HG03196 (cell line): ENCODE data around the gene ITPK1.

Experiments used
- ATAC-seq: cut with Tn5 transposase; IDR thresholded peaks from one replicate; pipeline ENCODE4 v1.9.1; 2021; ENCODE audit not compliant: unreplicated experiment

Gene ITPK1

DNA sequence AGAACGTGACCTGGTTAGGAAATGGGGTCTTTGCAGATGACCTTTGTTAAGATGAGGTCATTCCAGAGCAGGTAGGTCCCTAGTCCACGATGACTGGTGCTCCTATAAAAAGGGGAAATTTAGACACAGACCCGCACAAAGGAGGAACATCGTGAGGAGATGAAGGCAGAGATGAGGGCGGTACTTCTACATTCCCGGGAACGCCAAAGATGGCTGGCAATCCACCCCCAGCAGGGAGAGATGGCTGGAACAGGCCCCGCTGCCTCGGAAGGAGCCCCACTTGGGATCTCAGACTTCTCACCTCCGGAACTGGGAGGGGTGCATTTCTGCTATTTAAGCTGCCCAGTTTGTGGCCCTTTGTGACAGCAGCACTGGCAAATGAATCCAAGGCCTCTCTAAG is 85.0 kb downstream of the ITPK1 start:
- no peak for ATAC-seq

DNA sequence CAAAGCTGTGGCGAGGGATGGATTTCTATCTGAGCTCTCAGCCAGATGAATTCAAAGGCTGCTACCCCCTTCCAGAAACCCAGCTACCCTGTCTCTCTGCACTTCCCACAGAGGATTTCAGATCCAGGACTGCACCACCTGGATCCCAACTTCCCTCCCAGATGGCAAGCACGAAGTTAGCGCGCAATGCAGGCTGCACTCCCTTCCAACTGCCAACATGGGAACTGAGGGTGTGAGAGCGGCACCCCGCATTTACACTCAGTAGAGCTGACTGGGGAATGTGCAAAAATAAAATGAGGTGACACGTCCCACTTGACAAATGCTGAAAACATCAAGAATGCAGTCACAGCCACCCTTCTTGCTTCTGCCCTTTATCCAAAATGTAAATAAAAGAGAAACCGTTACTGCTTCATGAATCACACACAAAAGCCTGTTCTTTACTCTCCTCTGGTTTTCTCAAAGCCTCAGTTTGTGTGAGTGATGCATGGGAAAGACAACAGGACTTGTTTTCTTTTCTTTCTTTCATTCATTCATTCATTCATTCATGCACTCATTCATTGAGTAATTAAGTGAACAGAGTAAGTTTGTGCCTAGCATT is 85.7 kb downstream of the ITPK1 start:
- ATAC-seq: no peak

DNA sequence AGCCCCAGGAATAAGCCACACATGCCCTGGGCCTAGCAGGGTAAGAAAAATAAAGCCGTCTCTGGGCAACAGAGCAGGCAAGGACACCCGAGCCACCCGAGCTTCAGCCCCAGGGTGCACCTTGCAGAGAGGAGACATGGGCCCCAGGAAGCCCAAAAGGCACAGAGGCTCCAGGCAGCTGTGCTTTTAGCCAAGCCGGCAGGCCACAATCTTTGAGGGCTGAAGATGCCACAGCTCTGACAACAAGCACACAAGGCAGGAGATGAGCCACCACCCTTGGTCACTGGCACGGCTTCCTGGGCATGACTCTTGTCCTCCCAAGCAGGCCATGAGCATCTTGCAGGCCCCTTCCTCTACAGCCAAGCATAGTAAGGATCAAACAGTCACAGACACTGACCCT is 86.3 kb downstream of the ITPK1 start:
- ATAC-seq: no peak

DNA sequence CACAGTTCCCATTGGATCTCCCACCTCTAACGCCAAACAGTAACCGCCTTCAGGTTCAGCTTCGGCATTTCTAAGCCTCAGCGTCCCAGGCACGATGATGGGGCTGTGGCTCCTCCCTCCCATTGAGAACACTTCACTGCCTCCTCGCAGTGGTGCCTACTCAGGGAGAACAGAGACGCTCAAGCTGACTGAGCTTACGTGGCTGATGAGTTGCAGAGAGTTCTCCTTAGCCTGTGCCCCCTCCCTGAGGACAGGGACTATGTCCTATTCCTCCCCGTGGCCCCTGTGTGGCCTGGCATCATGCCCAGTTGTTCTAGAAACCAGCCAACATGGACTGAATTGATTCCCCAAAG is 87.0 kb downstream of the ITPK1 start:
- no peak for ATAC-seq

DNA sequence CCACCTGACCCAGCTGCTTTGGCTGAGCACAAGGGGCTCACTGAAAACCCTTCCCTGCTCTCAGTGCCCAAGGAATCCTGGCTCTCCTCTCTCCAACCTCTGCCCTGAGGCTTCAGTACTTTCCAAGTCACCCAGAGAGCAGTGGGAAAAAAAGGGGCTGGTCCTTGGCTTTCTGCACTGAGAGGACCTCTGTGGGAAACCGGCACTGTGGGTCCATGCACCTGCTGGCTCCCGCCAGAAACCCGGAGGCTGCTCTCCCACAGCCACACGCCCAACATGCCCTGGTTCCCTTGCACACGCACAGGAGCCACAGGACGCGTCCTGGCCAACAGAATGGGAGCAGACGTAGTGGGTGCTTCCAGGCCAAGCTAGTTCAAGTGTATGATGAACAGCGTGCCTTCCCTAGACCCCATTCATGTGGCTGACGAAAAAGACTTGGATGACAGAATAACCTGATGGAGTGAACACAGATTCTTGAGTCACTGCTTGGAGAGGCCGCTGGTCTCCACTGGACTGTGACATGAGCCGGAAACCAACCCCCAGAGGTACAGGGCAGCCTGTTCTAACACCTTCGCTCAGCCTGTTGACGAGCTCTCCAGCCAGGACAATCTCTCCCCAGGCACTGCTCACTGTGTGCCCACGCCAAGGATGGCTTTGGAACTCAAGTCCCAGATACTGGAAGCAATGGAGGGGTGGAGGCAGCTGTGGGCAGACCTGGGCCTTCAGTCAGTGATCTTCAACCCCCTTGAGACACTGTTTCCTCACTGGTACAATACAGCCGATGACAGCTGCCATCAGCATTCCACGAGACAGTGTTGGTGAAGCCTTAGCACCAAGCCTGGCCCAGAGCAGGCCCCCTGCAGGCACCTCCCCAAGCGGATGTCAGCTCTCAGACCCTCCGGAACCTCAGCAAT is 87.7 kb downstream of the ITPK1 start:
- no peak for ATAC-seq

DNA sequence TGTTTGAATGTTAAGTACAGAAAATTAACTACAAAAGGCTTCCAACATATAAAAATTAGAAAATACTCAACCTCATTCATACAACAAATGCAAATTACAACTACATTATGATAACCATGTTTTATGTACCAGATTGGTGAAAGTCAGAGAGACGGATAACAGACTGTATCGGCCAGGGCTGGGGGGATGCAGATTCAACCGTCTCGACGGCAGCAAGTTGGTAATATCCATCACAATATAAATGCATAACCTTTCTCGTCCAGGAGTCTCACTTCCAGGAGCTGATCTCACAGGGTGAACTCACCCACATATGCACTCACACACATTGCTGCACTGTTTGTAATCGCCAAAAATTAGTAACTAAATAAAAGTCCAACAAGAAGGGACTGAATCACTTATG is 89.4 kb downstream of the ITPK1 start:
- no peak for ATAC-seq

DNA sequence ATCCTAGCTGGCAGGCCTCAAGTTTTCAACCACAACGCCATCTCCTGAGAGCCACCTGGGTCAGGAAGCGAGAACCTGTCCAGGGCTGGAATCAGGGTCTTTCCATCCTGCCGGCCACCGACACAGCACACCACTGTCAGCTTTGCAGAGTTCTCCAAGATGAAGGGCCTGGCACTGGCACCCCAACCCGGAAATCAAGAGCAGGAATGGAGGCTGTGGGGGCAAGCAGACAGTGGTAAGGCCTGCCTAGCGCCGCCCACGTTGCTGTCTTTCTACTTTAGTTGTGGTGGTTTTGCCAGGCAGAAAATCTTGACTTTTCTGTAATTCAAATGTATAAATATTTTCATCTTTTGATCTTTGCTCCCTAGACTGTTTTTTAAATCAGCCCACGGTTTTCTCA is 90.7 kb downstream of the ITPK1 start:
- ATAC-seq: no peak

DNA sequence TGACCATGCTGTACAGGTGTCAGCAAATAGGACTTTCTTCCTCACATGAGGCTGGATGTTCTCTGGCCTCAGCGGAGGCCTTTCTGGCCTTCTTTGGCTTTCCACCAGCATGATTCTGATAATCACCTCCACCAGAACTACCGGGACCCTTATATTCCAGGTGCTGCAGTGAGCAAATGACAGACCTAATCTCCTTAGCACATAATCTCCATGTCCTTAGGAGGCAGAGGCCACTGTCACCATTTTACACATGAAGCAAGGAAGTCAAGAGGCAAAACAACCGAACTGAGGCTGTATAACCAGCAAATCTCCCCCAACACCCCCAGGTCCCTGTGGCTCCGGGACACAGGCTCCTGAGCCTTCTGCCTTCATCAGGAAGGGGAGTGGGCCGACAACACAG is 91.2 kb downstream of the ITPK1 start:
- ATAC-seq: no peak

DNA sequence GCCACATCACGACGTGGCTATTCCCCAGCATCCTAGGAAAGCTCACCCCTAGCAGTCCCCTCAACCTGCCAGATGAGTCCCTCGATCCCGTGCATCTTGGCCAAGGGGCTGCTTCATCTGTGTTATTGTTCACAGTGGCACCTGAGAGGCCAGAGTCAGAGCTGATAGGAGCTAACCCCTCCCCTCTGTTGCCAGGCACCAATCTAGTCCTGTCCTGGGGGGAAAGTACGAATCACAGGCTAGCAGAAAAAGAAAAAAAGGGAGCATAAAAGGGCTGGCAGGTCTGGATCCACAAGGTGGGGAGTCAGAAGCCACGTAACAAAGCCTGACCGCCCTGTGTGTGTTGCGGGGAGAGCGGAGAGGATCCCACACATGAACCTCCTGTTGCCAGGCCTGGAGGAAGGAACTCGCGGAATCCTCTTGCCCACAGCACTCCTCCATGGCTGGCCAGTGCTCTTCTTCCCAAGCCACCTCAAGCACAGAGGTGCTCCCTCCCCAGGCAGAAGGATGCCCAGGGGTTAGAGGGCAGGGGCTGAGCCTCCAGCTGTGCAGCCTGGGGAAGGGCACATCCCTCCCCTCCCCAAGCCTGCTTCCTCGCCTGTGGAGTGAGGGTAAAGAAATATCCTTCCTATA is 91.8 kb downstream of the ITPK1 start:
- no peak for ATAC-seq

DNA sequence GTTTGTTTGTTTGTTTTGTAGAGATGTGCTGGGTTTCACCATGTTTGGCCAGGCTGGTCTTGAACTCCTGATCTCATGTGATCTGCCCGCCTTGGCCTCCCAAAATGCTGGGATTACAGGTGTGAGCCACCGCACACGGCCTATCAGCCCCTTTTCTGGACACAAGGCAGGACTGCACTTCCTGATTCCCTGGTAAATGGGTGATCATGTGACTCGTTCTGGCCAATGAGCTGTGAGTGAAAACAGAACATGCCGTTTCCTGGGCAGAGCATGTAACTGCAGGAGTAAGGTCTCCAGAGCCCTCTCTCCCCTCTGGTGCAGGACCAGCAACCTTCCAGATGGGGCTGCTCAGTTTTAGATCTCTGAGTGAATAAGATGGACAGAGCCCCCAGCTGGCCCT is 92.7 kb downstream of the ITPK1 start:
- ATAC-seq: no peak

DNA sequence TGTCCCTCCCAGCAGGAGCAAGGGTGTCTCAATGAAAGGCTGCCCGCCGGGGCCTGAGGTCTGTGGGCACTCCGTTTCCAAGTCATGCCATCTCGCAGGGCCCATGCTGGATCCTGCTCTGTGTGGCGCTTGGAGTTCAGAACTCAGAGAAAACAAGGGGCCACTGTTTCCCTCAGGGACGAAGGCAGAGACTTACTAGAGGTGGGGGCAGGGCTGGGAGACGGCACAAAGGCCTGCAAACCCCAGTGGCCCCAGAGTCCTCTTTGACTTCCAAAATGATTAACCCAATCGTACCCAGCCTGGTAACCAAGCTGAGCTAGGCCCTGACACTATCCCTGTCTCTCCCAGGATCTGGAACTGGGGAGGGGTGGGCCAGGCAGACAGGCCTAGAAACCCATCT is 95.8 kb downstream of the ITPK1 start:
- no peak for ATAC-seq

DNA sequence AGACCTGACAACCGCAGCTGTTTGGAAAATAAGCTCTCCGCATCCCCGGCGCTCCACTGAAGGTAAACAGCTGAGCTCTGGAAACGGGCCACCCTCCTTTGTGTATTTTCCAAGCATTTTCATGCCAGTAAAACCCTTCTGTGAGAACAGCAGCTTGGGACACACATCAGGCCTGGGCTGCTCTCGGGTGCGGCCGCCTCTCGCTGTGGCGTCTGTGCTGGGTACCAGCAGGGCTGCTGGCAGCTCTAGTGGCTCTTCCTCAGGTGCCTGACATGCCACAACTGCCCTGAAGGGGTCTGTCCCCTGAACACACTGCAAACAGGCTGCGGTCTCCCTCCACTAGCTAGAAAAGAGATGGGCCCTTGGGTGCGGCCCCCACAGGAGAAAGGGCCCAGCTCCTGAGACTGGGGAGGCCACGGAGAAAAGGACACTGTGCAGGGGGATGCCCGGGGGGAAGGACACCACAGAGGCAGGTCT is 96.3 kb downstream of the ITPK1 start:
- no peak for ATAC-seq

DNA sequence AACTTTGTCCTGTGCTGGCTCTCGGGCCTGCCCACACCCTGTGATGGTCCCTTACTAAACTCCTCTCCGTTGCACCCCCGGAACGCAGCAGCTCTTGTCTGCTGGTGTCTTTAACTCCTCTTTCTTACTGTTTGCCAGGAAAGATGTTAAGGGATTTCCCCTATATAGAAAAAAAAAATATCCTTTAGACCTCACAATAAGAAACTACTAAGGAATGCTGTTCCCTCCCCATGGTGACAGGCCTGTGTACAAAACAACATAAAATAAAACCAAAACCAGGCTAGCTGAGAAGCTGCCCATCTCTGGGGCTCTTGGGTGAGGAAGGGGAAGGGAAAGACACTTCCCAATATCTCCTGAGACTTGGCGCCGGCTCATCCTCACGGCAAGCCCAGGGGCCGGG is 97.4 kb downstream of the ITPK1 start:
- no peak for ATAC-seq

DNA sequence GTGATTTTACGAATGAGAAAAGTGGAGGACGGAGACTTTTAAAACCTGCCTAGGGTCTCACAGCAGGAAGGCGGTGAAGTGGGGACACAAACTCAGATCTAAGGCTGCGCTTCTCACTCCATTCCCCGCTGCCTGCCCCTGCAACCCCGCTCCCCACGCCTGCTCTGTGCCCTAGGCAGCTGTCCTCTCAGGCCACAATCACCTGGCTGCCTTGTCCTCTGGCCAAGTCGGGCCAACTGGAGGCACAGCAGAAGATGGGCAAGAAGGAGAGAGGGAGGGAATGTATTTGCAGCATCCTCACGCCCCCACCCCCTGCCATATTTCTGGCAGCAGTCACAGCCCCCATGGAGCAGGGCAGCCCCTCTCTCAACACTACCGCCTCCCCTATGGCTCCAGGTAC is 97.8 kb downstream of the ITPK1 start:
- no peak for ATAC-seq

DNA sequence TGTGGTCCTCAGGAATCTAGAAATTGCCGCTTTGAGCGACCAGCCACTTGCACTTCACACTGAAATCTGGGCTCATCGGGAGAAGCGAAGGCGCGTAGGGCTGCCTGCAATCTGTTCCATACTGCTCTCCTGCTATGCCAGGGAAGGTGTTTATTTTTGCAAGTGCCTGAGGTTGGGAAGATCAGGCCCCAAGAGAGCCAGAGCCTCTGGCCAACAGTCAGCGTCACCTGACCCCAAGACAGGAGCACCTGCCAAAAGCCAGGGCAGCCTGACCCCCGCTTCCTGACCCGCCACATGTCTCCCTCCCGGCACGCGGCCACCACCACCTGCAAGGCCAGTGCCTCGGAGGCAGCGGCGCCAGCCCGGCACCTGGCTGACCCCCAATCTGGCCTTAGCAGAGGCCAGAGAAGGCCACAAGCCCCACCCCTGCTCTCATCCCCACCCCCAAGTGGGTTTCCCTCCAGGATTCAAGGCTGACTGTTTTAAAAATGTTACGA is 98.4 kb downstream of the ITPK1 start:
- no peak for ATAC-seq

DNA sequence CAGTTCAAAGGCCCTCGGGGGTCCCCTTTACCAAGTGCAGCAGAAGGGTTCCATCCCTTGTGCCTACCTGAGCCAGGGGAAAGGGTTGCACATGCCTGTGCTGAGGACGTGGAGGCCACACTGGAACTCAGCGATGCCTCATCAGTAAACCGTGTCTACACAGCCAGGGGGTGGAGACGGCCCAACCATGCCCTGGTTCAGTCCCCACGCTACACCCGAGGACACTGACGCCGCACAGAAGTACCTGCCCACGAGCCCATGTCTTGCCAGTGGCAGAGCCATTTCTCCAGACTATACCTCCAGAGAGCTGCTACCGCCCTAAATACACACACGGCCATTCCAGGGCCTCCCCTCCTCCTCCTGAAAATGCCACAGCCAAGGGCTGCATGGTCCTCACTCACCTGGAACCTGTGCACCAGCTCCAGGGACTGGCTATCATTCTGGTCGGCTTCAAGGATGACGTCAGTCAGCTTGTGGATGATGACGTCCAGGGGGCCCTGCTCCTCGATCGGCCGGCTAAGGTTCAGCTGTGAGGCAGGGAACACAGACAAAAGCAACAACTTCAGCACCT is 99.4 kb downstream of the ITPK1 start:
- ATAC-seq: no peak

DNA sequence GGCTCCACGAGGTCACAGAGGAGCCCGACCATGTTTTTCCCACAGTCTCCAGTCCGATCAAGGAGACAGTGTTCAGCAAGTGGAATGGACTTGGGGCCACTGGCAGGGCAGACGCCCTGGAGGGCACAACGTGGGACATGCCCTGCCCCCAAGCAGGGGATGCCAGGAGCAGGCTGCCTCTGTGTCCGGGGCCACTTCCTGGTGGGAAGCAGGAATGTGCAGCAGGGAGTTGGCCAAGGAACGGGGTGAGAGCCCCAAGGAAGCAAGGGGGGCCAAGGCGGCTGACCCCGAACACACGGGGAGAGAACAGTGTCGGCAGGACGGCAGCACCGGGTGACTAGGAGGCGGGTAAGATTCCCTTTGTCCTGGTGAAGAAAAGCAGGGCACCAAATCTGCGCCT is 100.2 kb downstream of the ITPK1 start:
- no peak for ATAC-seq

DNA sequence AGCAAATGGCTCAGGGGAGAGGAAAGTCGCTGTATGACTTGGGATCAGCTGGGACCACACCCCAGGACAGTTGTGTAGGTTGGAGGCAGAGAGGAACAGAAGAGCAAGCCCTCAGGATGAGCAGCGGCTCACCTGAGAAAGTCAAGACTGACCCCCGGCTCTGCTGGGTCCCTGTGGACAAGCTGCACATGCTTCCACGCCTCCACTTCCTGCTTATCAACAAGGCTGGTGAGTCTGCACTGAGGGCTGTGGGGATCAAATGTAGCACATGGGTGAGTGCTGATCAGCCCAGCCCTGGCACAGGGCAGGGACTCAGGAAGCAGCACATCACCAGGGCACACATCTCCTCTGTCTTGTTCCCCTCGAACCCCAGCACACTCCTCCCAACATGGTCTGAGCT is 100.7 kb downstream of the ITPK1 start:
- ATAC-seq: no peak

DNA sequence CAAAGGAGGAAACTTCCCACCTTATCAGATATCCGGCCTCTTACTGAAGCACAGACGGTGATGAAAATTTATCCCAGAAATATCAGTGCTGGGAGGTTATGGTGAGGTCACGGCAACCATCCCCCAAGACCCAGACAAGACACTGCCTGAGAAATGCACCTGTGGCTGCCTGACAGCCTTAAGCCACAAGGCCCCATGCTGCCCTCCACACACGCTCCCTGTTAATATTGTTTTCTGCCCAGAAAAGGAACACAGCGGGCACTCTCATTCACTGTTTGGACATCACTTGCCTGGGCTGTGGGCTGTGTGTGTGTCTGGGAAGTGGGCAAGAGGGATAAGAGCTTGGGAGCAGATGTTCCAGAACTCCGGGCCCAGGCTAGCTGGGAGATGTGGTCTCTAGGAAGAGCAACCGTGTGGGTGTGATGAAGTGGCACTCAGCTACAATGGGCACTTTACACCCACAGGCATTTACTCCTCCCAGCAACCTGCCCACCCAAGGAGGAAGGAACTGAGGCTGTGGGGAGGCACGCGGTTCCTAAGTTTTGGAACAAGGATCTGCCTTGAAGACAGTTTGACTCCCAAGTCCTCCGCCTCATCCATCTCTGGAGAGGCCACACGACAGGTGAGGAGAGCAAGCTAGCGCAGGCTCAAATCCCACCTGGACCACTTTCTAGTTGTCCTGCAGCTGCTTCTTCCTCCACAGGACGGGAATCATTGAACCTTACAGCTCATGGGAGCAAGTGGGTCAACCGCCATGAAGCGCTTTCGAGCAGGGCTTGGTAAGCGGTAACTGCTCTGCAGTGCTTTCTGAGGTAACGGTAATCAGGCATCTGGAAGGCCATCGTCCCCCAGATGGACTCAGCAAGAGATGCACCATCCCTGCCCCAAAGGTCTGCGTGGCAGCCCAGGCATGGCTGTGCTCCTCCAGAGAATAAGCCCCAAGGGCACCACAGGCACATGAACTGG is 101.4 kb downstream of the ITPK1 start:
- no peak for ATAC-seq

DNA sequence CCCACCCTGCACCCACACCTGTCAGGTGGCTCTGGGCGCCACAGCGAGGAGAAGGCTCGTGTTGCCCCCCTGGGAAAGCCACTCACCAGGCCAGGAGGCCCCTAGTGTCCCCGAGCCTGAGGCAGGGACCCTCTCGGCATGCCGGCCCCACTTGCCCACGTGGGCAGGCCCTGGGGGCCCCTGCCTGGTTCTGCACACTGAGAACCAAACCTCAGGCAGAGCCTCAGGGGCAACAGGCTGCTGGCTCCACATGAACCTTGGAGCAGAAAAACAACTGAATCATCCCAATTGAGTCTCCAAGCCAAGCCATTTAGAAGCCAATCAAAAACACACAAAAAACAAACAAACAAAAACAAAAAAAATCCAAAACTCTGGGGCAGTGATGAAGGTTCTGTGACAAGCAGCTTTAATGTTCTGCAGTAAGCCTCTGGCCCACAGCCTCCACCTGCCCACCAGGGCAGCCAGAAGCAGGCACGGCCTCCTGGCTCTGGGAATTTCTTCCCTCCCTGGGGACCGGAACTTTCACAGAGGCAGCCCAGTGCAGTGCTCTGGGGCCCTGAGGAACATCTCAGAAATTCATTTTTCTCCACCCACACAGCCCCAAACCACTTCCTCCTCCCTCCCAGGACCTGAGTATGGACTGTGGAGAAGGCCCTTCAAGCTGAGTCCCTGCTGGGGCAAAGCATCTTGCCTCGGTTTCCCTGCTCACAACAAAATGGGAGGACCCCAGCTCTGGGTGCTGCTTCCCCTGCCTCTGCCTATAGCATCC is 102.6 kb downstream of the ITPK1 start:
- no peak for ATAC-seq
